ENCODE results near the gene TULP4. TPM values are rescaled to one million over a fixed set of nuclear protein-coding genes. Genes with fewer than 3 reads are reported as not detected.

Gene TULP4
- total and polyA plus RNA-seq, 2 of the 8 experiments (the other 6 are each of a cell fraction or from before 2014, with no cell fraction given): 7.7 to 51.6 TPM

GRCh38 chr6:158531970-158532369, 219.7 kb downstream of the TULP4 start:
- H3K9ac ChIP-seq (replicated peaks in 1 of 4; ENCODE audit: extremely low read depth in 1 of 4, low read depth in 3 of 4, low read length in 3 of 4): no peak overlapping the region
- no peak overlapping the region for H3K14ac ChIP-seq (ENCODE audit: insufficient read length)
- no peaks in the 10 kb centered on the region for H3K79me1 ChIP-seq (ENCODE audit: low read depth, low read length)
- WGBS, 2 experiments (ENCODE audit: extremely low coverage in 1 of 2, insufficient coverage in 1 of 2, insufficient read length in 1 of 2, insufficient replicate concordance in 2 of 2, low coverage in 1 of 2, low lambda C conversion rate in 2 of 2, missing lambda C conversion rate in 1 of 2): 86% methylated on average over 2 of the region's 2 CpGs; no CpG with 5 or more reads in 1 of the 2 experiments
- no peak overlapping the region for H3K56ac ChIP-seq (replicated peaks; ENCODE audit: insufficient read length, low read depth, low read length)
- H4K91ac ChIP-seq (replicated peaks; ENCODE audit: insufficient read length, low read length): no peak overlapping the region
- no peaks in the 10 kb centered on the region; a peak in 2 of 7 replicates for H3K27me3 ChIP-seq (replicated peaks in 1 of 4; ENCODE audit: control insufficient read depth in 3 of 4, extremely low read depth in 1 of 4, insufficient read depth in 3 of 4, low read length in 3 of 4)
- no peak overlapping the region for H3K4ac ChIP-seq (replicated peaks; ENCODE audit: insufficient read length, low read depth, low read length)
- no peak overlapping the region for H2BK20ac ChIP-seq (ENCODE audit: low read length)
- no peak overlapping the region for H4K5ac ChIP-seq (ENCODE audit: insufficient read length, low read depth, low read length)
- no peaks in the 10 kb centered on the region; the same call in 1 of the 2 replicates for H3K23me2 ChIP-seq (ENCODE audit: low read depth, low read length)
- no peak overlapping the region for H2BK5ac ChIP-seq (ENCODE audit: low read depth, low read length)
- H3K9me3 ChIP-seq (ENCODE audit: insufficient read depth in 2 of 2, low read depth in 1 of 2, low read length in 1 of 2): no peaks in the 10 kb centered on the region; a peak in 1 of 4 replicates
- CTCF ChIA-PET (ENCODE audit: partially characterized antibody): interaction anchor here (1.6 to 1.8 kb wide), 2 partner anchors 13 to 18 kb away, joined by 3 to 7 read pairs; no protein-coding TSS in a partner anchor
- H2AFZ ChIP-seq (ENCODE audit: low read length): no peak overlapping the region
- H2BK12ac ChIP-seq (ENCODE audit: low read depth, low read length): no peak overlapping the region
- no peak overlapping the region for H3K4me3 ChIP-seq (ENCODE audit: extremely low read depth in 1 of 4, insufficient read depth in 2 of 4, low read depth in 3 of 4, low read length in 4 of 4)
- H2BK15ac ChIP-seq (ENCODE audit: low read length): no peak overlapping the region
- H4K8ac ChIP-seq (ENCODE audit: extremely low read depth, insufficient read depth, low read length): no peak overlapping the region
- no peak overlapping the region for H3K27ac ChIP-seq (ENCODE audit: low read depth, low read length)
- no peaks in the 10 kb centered on the region for H4K20me1 ChIP-seq (replicated peaks in 1 of 2; ENCODE audit: control insufficient read depth in 1 of 2, insufficient read depth in 2 of 2, low read length in 2 of 2)
- FAIRE-seq: no peak
- no peaks in the 10 kb centered on the region for H3K36me3 ChIP-seq (ENCODE audit: control insufficient read depth in 2 of 4, insufficient read depth in 4 of 4, low read length in 3 of 4)
- H3K4me1 ChIP-seq (replicated peaks in 1 of 4; ENCODE audit: control insufficient read depth in 3 of 4, insufficient read depth in 4 of 4, low read length in 3 of 4): peaks cover 0 to 3% (median 0%) of the 10 kb centered on the region in 4 experiments; a peak in 1 of 7 replicates
- POLR2A ChIA-PET (ENCODE audit: partially characterized antibody): no interaction called here
- H3K79me2 ChIP-seq (ENCODE audit: control insufficient read depth in 1 of 2, insufficient read depth in 2 of 2, low read length in 2 of 2): no peaks in the 10 kb centered on the region
- H2BK120ac ChIP-seq (replicated peaks; ENCODE audit: low read depth, low read length): no peak overlapping the region
- H3K4me2 ChIP-seq (ENCODE audit: insufficient read depth in 1 of 2, low read depth in 2 of 2, low read length in 2 of 2): no peak overlapping the region
- H3K18ac ChIP-seq (ENCODE audit: extremely low read depth, low read length): no peak overlapping the region
- DNase-seq (ENCODE audit: low read depth in 1 of 2, low spot score in 2 of 2): no peak
- no peak overlapping the region for H2AK5ac ChIP-seq (ENCODE audit: low read depth, low read length)
- H3K23ac ChIP-seq (ENCODE audit: insufficient read length): no peak overlapping the region
- TF ChIP-seq CTBP2 (IDR thresholded peaks at IDR 0.05; ENCODE audit: borderline replicate concordance, insufficient read depth, insufficient read length, low read length): no peak
- TF ChIP-seq POLR2AphosphoS5 (IDR thresholded peaks at IDR 0.05; ENCODE audit: low read depth, low read length): no peak
- TF ChIP-seq RNF2 (IDR thresholded peaks at IDR 0.05; ENCODE audit: borderline replicate concordance, low read depth, low read length, missing control alignments, poor library complexity, severe bottlenecking): no peak
